Panc1 (cell line): ENCODE data around the gene DES. TPM values are rescaled to one million over a fixed set of nuclear protein-coding genes. Genes with fewer than 3 reads are reported as not detected.

Source experiments
- ATAC-seq: fragments of 200-7000 bp; cut with Tn5 transposase; 2 replicates; pipeline ENCODE4 v1.9.1; 2020; ENCODE audit warnings: mild to moderate bottlenecking, moderate library complexity
- BruUV-seq: library from RNA; stranded (reverse); fragments of 400-500 nt; replicated peaks from 2 replicates; lab custom pipeline; 2021; lab: Mats Ljungman, UMichigan
- CTCF ChIA-PET: fragments of 300-600 bp; sonication (Branson Sonifier 250); formaldehyde crosslinking; loops from one replicate; lab custom pipeline; 2022; ENCODE audit warnings: antibody characterized with exemption; lab: Charles Lee
- POLR2A ChIA-PET: fragments of 300-600 bp; sonication (Branson Sonifier 250); formaldehyde crosslinking; loops from one replicate; lab custom pipeline; 2022; ENCODE audit warnings: antibody characterized with exemption; lab: Charles Lee
- DNase-seq: peaks from one replicate; pipeline ENCODE4 v3.0.0-alpha.2; 2010; ENCODE audit warnings: low read depth, low spot score
- H3K27ac ChIP-seq: 2 replicates; pipeline ENCODE4 v1.5.1; 2011; ENCODE audit warnings: mild to moderate bottlenecking, low read length, inconsistent platforms
- H3K27me3 ChIP-seq: fragments of 200-500 bp; sonication (Bioruptor generic); 2 replicates; pipeline ENCODE4 v1.6.0; 2014; ENCODE audit warnings: low read length, inconsistent platforms; ENCODE audit not compliant: control insufficient read depth, insufficient read depth
- H3K36me3 ChIP-seq: fragments of 200-500 bp; sonication (Bioruptor generic); 2 replicates; pipeline ENCODE4 v1.5.1; 2014; ENCODE audit warnings: inconsistent platforms, mild to moderate bottlenecking, low read length, moderate library complexity; ENCODE audit not compliant: control insufficient read depth, insufficient read depth
- H3K4me1 ChIP-seq: 2 replicates; pipeline ENCODE4 v1.5.1; 2011; ENCODE audit warnings: inconsistent platforms, mild to moderate bottlenecking, low read length, moderate library complexity; ENCODE audit not compliant: control insufficient read depth, insufficient read depth
- H3K4me3 ChIP-seq, 2 experiments: 2 replicates each; pipeline ENCODE4 v1.5.1; 2011 to 2012; ENCODE audit warnings: low read depth in 2 of 2, low read length in 2 of 2, mild to moderate bottlenecking in 2 of 2, inconsistent platforms in 1 of 2, moderate library complexity in 1 of 2
- H3K9me3 ChIP-seq: fragments of 200-500 bp; sonication (Bioruptor generic); 2 replicates; pipeline ENCODE4 v1.5.1; 2014; ENCODE audit warnings: low read depth, mild to moderate bottlenecking, inconsistent platforms, low read length, moderate library complexity; ENCODE audit not compliant: control insufficient read depth, insufficient read depth
- POLR2AphosphoS5 ChIP-seq: IDR thresholded peaks from 2 replicates; pipeline ENCODE4 v1.6.1; 2012; ENCODE audit warnings: mild to moderate bottlenecking, low read depth, low read length, moderate library complexity
- SIN3A ChIP-seq: IDR thresholded peaks from 2 replicates; pipeline ENCODE4 v1.6.1; 2012; ENCODE audit warnings: low read depth, mild to moderate bottlenecking, low read length, moderate library complexity, borderline replicate concordance; ENCODE audit not compliant: insufficient read depth
- TCF7L2 ChIP-seq: IDR thresholded peaks from 2 replicates; pipeline ENCODE4 v1.6.1; 2011; ENCODE audit warnings: mild to moderate bottlenecking, low read depth, low read length, inconsistent platforms
- in situ Hi-C: cut with HindIII; loops from 2 replicates; pipeline ENCODE4 v1.10.0; 2016; ENCODE audit warnings: low sequenced_read_pairs, low pct_unique_long_range_greater_than_20kb
- intact Hi-C: fragments of 100-400 bp; cut with micrococcal nuclease; formaldehyde crosslinking; loops from one replicate; pipeline ENCODE4 v1.10.0; 2022; ENCODE audit not compliant: unreplicated experiment
- total RNA-seq: library from RNA; stranded (reverse); gene quantifications from one replicate; pipeline ENCODE4 v1.2.1, GENCODE V29; 2021; ENCODE audit not compliant: unreplicated experiment
- TF ChIP-seq, protein P1 (sequence below), 2 experiments: IDR thresholded peaks; 2 replicates each; pipeline ENCODE4 v1.6.1; 2011 to 2012; ENCODE audit warnings: low read depth in 2 of 2, control low read depth in 1 of 2, low read length in 1 of 2, mild to moderate bottlenecking in 1 of 2, moderate library complexity in 1 of 2; ENCODE audit not compliant: insufficient read depth in 1 of 2
- TF ChIP-seq, protein P2 (sequence below): fragments of 450-650 bp; IDR thresholded peaks from 2 replicates; pipeline ENCODE4 v1.5.1; 2017; ENCODE audit warnings: mild to moderate bottlenecking

The DES gene
- total RNA-seq, 1 experiment from 2014 or later = 0.69 TPM

DNA sequence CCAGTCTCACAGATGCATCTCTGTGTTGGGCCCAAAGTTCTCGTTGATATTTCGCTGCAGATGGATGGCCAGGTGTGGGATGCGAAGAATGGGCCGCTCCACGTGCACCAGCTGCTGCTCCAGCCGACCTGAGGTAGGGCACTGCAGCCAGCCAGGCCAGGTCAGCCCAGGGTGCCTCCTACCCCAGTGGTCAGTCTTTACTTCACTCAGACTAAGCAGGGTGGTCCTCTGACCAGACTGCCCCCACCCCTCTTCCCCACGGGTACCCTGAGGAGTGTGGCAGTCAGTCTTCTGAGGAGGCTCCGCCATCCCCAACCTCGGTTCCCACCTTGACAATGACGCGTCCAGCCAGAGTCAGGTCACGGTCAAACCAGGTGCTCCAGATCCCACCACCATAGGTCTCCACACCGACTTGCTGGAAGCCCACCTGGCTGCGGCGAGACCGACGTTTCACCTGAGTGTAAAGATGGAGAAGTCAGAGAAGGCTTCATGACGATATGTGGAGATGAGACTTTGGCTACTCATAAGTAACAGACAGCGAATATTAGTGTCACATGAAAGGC is 32.1 kb upstream of the DES start:
- ChIA-PET POLR2A (no interaction called here), CTCF (no interaction called here)
- BruUV-seq = no TSS peak
- peaks cover 6% of the 10 kb centered on the region for H3K36me3 ChIP-seq
- in situ Hi-C loops = no loop called here
- TF ChIP-seq POLR2AphosphoS5 (no peak), TCF7L2 (no peak), SIN3A (no peak)
- TF ChIP-seq, protein P1, sequence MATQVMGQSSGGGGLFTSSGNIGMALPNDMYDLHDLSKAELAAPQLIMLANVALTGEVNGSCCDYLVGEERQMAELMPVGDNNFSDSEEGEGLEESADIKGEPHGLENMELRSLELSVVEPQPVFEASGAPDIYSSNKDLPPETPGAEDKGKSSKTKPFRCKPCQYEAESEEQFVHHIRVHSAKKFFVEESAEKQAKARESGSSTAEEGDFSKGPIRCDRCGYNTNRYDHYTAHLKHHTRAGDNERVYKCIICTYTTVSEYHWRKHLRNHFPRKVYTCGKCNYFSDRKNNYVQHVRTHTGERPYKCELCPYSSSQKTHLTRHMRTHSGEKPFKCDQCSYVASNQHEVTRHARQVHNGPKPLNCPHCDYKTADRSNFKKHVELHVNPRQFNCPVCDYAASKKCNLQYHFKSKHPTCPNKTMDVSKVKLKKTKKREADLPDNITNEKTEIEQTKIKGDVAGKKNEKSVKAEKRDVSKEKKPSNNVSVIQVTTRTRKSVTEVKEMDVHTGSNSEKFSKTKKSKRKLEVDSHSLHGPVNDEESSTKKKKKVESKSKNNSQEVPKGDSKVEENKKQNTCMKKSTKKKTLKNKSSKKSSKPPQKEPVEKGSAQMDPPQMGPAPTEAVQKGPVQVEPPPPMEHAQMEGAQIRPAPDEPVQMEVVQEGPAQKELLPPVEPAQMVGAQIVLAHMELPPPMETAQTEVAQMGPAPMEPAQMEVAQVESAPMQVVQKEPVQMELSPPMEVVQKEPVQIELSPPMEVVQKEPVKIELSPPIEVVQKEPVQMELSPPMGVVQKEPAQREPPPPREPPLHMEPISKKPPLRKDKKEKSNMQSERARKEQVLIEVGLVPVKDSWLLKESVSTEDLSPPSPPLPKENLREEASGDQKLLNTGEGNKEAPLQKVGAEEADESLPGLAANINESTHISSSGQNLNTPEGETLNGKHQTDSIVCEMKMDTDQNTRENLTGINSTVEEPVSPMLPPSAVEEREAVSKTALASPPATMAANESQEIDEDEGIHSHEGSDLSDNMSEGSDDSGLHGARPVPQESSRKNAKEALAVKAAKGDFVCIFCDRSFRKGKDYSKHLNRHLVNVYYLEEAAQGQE (IDR thresholded peaks at IDR 0.05; ENCODE audit: insufficient read depth in 1 of 2, low read depth in 2 of 2, low read length in 1 of 2) = no peak
- TF ChIP-seq, protein P2, sequence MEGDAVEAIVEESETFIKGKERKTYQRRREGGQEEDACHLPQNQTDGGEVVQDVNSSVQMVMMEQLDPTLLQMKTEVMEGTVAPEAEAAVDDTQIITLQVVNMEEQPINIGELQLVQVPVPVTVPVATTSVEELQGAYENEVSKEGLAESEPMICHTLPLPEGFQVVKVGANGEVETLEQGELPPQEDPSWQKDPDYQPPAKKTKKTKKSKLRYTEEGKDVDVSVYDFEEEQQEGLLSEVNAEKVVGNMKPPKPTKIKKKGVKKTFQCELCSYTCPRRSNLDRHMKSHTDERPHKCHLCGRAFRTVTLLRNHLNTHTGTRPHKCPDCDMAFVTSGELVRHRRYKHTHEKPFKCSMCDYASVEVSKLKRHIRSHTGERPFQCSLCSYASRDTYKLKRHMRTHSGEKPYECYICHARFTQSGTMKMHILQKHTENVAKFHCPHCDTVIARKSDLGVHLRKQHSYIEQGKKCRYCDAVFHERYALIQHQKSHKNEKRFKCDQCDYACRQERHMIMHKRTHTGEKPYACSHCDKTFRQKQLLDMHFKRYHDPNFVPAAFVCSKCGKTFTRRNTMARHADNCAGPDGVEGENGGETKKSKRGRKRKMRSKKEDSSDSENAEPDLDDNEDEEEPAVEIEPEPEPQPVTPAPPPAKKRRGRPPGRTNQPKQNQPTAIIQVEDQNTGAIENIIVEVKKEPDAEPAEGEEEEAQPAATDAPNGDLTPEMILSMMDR = no peak
- no peak overlapping the region; the same call in 1 of the 2 replicates for H3K27ac ChIP-seq
- H3K9me3 ChIP-seq = no peaks in the 10 kb centered on the region
- no peaks in the 10 kb centered on the region for H3K27me3 ChIP-seq
- ATAC-seq (no peak), DNase-seq (no peak)
- H3K4me3 ChIP-seq = peak overlapping the region in 1 of 2 experiments; percentile 92; a peak in 1 of 4 replicates
- peaks cover 12% of the 10 kb centered on the region for H3K4me1 ChIP-seq
- intact Hi-C loops = no loop called here

DNA sequence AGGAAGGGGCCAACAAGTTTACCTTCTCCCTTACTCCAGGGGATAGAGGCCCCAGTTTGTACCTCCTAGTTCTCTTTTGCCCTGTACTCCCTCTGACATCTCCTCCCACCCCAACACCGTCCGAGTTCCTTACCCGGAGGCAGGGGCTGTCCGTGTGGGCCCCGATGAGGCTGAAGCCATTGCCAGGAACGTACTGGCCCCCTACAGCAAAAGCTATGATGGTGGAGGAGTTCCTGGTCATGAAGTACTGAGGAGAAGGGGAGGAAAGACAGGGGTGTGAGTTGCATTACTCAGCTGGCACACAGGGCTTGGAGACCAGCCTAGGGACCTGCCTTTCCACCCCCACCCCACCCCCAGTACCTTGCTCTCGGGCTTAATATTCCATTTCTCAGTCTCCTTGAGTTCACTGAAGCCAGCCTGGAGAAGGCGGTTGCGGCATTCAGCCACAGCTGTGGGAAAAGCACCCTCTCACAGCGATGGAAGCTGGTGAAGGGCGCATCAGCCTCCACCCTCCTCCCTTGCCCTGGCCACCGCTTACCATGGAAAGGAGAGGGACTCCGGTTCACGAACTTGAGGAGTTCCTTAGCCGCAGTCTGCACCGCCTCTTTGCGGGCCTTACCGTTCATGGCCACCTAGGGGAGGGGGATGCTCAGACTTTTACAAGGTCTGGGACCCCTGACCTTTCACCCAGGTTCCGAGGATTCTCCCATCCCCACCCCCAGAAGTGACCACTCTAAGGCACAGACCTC is 31.5 kb upstream of the DES start:
- intact Hi-C loops (no loop called here), in situ Hi-C loops (no loop called here)
- ChIA-PET CTCF (interaction anchor here (1.4 kb wide), 1 partner anchor 16 kb away, joined by 6 read pairs; no protein-coding TSS in a partner anchor), POLR2A (interaction anchor here (0.9 kb wide), 1 partner anchor 211 kb away, joined by 3 read pairs; the partner anchor contains the start of gene STK11IP)
- Histone ChIP-seq H3K27me3 (no peaks in the 10 kb centered on the region), H3K9me3 (no peaks in the 10 kb centered on the region), H3K36me3 (peaks cover 6% of the 10 kb centered on the region), H3K4me3 (peak overlapping the region; percentile 85 to 92), H3K27ac (peak overlapping the region; percentile 92), H3K4me1 (peaks cover 12% of the 10 kb centered on the region)
- DNase-seq = no peak
- ATAC-seq = no peak
- BruUV-seq = no TSS peak
- TF ChIP-seq POLR2AphosphoS5 = no peak
